Ecto neural progenitor cell (in vitro differentiated cells): ENCODE results near the gene POFUT2.
A peak's percentile ranks its signal among the peaks of the same experiment; 100 is the strongest.

Experiments used
- DNase-seq: peaks from one replicate; pipeline ENCODE4 v3.0.0-alpha.2; 2018; ENCODE audit warnings: low spot score

POFUT2 gene, protein sequence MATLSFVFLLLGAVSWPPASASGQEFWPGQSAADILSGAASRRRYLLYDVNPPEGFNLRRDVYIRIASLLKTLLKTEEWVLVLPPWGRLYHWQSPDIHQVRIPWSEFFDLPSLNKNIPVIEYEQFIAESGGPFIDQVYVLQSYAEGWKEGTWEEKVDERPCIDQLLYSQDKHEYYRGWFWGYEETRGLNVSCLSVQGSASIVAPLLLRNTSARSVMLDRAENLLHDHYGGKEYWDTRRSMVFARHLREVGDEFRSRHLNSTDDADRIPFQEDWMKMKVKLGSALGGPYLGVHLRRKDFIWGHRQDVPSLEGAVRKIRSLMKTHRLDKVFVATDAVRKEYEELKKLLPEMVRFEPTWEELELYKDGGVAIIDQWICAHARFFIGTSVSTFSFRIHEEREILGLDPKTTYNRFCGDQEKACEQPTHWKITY

DNA sequence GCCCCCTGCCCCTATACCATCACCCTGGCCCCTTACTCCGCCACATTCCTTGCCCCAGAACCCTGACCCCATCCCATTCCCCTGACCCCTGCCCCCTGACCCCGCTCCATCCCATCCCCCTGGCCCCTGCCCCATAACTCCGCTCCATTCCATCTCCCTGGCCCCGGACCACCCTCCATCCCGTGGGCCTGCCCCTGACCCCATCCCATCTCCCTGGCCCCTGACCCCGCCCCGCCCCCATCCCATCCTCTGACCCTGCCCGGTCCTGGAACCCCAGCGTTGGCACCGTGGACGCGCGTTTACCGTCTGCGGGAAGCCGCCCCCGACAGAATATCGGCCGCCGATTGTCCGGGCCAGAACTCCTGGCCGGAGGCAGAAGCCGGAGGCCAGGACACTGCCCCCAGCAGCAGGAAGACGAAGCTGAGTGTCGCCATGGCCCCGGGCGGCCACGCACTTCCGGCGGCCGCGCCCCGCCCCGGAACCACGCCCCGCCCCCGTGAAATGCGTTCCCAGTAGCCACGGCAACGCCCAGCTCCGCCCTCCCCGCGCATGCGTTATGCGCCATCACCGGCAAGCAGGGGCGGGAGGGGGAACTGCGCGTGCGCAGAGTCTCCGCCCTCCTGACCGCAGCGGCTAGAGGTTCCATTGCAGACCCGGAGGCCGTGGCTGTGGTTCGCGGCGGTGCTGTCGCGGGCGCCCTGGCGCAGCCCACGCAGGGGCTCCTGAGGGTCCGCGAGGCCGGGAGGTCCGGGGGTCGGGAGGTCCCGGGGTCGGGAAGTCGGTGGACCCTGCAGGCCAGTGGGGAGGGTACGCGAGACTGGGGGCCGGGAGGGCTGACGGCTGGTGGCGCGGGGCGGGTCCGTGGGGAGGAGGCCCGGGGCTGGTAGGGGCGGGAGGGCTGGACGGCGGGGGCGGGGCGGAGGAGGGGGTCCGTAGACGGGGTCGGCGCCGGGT lies at the start of gene POFUT2:
TSS of gene POFUT2 (minus strand) at position 458 of the 954 bp plus-strand sequence. CDS start at position 434, 24 bp downstream.
- peak; percentile 100 for DNase-seq

DNA sequence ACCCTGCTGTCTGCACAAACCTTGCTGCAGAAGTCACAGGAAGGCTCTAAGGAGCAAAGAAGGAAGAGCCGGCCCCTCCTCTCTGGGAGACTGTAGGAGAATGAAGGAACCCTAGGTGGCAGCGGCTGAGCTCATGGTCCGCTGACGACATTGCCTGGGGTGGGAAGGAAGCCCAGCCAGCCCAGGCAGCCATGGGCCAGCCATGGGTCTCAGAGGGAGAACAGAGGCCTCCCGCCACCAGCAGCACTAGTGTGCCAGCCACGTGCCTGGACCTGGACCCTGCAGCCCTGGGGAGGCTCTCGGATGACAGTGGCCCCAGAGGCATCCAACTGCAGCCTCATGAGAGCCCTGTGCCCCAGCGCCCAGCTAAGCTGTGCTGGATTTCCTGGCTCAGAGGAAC lies 49.2 kb upstream of the POFUT2 start:
- no peak for DNase-seq

DNA sequence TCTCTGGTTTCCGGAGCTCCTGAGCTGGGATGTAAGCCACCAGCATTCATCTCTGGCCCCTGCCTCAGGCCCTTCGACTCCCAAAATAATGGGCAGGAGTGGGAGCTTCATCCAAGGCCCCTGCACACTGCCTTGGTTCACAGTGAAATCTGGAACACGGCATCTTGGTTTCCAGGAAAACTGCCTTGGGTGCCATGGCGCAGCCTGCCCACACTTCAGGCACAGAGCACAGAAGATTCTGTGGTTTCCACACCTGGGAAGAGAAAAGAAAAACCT lies 48.8 kb upstream of the POFUT2 start:
- DNase-seq = no peak

DNA sequence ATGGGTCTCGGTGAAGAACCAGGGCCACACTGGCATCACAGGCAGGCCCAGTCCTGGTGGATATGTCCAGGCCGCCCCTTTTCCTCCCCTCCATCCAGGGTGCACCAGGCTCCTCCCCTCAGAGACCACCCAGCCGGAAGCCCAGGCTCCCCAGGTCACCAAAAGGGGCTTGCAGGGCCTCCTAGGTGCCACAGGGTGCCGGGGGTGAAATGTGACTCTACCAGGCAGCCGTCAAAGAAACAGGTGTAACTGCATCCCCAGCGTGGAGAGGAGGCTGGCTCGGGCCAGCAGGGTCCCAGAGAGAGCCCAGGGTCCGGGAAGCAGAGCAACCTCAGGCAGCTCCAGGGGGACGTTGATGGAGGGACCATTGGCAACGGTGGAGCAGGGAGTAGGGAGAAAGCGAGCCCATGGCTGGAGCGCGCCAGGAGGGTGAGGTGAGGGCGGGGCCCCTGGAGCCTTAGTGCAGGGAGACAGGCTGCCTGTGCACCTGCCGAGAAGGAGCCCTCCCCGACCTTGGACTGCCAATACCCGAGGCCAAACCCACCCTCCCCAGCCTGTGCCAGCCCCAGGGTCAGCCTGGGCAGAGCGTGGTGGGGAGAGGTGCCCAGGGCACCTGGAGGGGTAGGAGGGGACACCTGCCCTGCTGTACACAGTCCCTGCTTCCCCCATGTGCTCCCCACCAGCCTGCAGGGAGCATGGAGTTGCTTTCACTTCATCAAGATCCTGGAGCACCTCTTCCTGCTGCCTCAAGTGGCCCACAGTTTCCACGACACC lies 48.3 kb upstream of the POFUT2 start:
- DNase-seq = no peak

DNA sequence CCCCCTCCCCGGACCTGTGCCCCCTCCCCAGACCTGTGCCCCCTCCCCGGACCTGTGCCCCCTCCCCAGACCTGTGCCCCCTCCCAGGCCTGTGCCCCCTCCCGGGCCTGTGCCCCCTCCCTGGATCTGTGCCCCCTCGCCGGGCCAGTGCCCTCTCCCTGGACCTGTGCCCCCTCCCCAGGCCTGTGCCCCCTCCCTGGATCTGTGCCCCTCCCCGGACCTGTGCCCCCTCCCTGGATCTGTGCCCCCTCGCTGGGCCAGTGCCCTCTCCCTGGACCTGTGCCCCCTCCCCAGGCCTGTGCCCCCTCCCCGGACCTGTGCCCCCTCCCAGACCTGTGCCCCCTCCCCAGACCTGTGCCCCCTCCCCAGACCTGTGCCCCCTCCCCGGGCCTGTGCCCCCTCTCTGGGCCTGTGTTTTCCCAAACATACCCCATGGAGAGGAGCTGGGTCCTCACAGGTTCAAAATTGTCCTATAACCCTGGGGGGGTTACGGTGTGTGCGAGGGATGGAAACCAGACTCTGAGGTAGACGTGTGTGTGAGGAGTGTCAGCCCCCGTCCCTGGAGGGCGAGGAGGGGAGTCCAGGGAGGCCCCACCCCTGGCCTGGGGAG lies 47.6 kb upstream of the POFUT2 start:
- DNase-seq = no peak

DNA sequence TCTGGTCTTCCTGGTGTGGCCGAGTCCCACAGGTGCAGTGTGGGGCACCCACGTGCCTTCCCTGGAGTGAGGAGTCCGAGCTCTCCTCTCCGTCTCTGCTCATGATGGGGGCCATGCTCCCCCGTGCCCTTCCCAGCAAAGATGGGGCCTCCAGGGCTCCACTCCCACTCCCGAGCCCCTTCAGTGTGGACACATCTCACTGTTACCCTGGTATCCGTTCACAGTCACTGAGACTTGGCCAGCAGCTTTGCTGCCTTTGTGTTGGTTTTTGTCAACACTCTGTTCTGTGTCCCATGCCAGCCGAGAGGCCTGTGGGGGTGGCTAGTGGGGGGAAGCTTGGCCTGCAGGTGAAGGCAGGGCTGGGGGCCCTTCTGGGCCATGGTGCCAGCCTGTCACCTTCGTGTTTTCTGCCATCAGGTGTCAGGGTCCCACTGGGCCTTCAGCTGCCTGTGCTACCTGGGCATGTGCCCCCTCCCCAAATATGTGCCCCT lies 46.9 kb upstream of the POFUT2 start:
- no peak for DNase-seq

DNA sequence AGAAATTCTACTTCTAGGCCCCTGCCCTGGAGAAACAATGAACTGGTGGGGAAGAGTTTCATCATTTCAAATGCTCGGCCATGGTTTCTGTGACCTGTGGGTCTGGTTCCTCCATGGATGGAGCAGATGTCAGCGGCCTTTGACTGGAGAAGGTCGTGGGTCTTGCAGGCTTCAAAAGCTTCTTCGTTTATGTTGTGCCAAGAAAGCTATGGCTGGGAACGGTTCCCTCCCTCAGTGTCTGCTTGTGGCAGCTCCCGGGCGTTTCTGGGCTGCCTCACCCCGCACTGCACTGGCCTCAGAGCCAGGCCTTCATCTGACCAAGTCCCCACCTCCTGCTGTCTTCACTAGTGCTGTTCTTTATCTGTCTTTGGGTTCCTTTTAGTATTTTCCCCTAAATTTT lies 46.4 kb upstream of the POFUT2 start:
- DNase-seq = no peak

DNA sequence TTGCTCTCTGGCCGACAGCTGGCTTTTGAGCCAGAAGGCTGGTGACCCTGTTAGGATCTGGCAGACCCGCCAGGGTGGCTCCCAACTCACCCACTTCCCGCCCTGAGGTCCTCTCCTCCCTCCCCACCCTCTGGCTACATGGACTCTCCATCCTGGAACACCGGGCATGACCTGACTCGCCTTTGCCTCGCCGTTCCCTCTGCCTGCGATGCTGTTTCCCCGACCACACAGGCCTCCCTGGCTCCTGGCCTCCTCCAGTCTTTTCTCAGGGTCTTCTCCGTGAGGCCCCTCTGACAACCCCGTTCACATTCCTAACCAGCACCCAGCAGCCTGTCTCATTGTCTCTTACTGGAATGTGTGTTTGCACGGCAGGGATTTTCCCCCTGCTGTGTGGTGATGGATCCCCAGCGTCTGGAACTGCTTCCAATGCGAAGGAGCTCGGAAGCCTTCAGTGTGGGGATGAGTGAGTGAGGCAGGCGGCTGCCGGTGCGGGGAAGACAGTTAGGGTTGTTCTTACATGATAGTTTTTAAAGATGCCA lies 46.0 kb upstream of the POFUT2 start:
- no peak for DNase-seq

DNA sequence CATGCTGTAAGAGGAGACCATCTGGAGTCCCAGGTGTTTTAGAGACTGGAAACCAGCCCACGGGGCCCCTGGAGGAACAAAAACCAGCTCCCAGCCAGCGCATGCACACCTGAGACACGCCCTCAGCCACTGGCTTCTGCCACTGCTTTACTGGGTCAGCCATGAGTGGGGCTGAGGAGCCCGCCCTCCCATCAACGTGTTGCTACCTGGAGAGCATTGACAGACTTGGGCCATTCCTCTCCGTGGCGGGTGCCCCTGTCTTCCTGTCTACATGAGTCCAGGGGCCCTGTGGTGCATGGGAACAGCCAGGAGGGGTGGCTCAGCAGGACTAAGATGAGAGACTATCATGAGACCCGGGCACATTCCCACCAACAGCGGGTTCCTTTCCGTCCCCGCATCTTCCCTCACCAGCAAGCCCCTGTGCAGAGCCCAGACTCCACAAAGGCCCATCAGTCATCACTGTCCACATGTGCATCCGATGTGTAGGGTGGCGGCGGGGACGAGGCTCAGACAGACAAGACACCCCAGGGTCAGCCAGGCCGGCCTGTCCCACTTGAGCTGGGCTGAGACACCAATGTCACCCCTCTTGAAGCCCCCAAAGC lies 45.4 kb upstream of the POFUT2 start:
- DNase-seq = no peak

DNA sequence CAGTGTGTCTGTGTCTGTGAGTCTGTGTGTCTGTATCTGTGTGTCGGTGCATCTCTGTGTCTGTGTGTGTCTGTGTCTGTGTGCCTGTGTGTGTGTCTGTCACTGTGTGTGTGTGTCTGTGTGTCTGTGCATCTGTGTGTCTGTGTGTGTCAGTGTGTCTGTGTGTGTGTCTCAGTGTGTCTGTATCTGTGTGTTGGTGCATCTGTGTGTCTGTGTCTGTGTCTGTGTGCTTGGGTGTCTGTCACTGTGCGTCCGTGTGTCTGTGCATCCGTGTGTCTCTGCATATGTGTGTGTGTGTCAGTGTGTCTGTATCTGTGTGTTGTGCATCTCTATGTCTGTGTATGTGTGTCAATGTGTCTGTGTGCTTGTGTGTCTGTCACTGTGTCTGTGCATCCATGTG lies 44.7 kb upstream of the POFUT2 start:
- no peak for DNase-seq

DNA sequence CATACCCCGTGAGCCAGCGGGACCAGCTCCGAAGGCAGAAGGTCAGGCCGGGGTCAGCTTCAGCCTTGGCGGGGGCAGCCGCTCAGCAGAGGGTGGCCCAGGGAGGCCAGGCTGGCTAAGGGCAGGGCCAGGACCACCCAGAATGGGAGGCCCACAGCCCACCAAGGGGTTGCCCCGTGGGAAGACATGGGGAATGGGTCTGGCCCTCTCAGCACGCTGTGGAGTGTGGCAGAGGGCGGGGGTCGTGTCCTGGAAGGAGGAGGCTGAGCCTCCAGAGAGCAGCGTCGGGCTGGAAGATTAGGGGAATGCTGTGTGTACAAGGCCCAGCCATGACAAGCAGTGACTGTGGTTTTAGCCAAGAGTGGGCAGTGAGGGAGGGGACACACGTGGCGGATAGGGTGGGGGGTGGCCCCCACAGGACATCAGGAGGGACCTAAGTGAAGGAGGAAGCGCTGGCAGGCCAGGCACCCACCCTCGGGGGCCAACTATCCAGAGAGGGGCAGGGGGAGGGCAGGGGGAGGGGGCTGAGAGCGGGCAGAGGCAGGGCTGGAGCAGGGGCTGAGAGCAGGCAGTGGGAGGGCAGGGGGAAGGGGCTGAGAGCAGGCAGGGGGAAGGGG lies 43.9 kb upstream of the POFUT2 start:
- no peak for DNase-seq

DNA sequence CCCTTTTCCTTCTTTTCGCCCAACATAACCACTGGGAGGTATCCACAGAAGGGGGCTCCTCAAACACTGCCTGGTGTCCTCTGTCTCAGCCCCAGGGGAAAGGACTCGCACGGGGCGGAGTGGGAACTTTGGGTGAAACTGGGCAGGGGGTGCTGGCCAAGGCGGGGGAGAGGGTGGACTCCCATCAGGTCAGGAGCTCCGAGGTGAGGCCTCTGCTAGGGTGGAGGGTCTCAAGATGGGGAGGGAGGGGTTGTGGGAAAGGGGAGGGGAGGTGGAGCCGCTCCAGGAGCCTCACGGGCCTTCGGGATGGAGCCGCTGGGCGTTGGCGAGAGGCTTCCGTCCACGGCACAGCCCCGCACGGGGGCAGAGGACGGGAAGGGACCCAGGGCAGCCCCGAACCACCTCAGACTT lies 43.2 kb upstream of the POFUT2 start:
- no peak for DNase-seq

DNA sequence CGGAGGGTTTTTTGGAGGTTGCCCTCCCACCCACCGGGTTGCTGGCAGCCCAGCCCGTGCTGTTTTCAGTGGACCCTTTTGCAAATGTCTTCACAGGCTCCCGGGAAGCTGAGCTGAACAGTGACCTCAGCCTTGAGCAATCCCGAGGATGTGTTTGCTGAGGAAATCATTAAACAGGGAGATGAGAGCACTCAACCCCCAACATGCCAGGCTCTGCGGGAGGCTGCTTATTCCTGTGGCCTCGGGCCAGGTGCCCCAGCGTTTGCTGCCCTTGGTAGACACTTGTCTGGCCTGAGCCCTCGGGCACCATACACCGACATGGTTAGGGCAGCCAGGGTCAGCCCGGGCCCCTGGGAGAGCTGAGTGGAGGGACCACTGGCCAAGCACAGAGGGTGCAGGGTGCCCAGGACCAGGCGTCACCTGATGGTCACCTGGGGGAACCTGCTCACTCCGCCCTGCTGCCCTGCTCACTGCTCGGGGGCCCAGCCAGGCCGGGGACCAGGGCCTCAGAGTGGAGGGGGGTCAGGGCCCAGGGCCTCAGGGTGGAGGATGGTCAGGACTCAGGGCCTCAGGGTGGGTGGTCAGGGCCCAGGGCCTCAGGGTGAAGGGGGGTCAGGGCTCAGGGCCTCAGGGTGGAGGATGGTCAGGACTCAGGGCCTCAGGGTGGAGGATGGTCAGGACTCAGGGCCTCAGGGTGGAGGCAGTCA lies 42.5 kb upstream of the POFUT2 start:
- DNase-seq = no peak

DNA sequence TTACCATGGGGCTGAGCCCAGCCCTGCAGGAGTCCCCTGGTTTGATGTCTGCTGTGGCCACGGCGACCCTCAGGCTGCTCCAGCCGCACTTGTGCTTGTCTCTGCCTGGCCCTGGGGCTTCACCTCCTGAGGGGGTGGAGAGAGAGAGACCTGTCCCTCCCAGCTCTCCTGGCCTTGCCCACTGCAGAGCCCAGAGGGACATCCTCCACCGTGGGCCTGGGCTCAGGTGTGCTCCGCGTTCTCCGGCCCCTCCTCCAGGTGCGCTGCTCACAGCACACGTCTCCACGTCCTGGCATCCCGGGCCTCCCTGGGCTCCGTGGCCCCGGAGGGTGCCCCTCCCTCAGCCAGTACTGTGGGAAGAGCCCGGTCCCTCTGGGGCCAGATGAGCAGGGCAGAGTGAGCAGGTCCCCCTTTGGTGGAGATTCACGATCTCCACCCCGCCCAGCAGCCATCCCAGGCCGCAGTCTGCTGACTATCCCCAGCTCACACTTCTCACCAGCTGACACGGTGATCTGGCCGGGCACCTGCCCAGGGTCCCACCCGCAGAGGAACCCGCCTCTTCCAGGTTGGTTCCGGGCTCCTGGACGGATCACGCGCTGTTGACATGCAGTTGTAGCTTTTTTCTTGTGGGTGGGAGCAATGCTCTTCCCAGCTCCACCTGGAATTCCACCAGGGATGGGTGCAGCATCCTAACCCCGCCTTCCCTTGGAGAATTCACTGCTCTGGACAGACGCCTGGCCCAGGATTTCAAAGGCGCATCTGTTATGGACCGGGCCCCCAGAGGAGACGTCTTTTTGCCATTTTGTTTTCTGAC lies 41.8 kb upstream of the POFUT2 start:
- DNase-seq = no peak

DNA sequence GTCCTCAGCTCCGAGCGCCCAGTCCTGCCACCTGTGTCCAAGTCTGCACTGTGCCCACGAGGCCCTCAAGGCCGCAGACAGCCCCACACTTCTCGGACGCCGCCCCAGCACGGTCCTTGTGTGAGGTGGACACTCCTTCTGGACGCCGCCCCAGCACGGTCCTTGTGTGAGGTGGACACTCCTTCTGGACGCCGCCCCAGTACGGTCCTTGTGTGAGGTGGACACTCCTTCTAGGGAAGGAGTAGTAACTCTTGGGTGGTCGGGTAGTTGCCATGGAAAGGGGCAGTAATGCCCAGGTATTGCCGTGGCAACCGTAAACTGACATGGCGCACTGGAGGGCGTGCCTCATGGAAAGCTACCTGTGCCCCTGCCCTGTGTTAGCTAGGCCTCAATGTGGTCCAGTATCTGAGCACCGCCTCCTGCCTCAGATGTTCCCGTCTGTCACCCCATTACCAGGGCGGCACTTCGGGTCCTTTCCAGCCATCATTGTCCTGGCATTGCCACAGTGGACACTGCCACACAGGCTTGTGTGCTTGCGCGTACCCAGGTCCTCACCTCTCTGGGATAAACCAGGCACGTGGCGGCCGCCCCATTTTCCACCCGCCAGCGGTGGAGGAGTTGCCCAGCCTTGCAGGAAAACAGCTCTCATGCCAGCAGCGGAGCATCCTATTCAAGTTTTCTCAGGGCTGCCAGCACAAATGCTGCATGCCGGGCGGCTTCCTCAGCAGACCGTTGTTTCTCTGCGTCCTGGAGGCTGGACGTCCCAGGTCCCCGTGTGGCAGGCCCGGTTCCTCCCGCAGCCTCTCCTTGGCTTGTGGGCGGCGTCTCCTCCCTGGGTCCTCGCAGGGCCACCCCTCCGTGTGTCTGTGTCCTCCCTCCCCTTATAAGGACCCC lies 40.8 kb upstream of the POFUT2 start:
- DNase-seq = no peak

DNA sequence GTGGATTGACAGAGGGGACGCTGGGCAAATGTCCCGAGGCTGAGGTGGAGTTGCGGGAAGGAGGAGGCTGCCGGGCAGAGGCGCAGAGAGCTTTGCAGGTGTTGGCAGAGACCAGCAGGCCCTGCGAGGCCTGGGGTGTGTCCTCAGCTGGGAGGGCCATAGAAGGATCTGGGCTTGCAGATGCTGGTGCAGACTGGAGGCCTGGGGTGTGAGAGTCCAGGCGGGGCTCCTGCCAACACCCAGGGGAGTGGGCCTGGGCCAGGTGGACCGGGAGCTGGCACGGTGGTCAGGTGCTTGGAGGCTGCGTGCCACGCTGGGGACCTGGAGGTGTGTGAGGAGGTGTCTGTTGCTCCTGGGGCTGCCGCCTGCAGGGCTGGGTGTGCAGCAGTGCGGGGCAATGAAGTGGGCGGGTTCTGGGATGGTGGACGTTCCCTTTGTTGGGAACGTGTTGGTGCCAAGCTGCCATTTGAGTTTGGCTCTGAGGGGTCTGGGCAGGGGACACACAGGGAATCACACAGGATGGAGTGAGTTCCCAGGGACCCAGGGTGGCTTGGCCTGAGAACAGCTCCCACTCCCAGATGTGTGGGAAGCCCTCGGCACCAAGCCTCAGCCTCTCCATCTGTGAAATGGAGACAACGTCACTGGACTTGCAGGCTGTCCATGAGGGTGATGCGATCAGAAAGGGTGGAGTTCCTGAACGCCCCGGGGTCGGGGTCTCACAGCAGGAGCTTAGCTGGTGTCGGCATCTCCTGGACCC lies 39.9 kb upstream of the POFUT2 start:
- DNase-seq = no peak

DNA sequence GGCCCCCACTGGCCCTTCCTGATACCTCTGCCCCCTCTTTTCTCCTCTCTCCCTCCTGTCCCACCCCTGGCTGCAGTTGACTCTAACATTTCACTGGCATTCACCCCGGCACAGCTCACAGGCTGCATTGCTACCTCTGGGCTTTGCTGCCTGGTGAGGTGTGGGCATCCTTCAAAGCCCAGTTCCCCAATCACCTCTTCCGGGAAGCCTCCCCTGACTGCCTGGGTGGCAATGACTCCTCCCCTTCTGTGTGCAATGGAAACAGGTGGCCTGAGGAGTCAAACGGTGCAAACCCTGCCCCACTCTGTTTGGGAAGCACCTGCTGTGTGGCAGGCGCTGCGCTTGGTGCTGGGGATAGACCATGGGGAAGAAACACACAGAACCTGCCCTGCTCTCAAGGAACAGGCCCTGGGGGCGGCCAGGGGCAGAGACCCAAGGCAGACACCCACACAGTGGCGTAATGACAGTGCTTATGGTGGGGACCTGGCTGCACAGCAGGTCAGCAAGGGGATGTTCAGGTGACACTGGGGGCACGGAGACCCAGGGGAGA lies 39.3 kb upstream of the POFUT2 start:
- no peak for DNase-seq
